Ishikawa (cell line): Measurements from ENCODE around the gene KSR2.

Source experiments
- CEBPB ChIP-seq: IDR thresholded peaks from 2 replicates; pipeline ENCODE4 v1.6.1; 2012
- CREB1 ChIP-seq: IDR thresholded peaks from 2 replicates; pipeline ENCODE4 v1.6.1; 2012; ENCODE audit warnings: low read depth
- FOXM1 ChIP-seq: IDR thresholded peaks from 2 replicates; pipeline ENCODE4 v1.6.1; 2012; ENCODE audit warnings: low read depth, borderline replicate concordance
- MAX ChIP-seq: IDR thresholded peaks from 2 replicates; pipeline ENCODE4 v1.6.1; 2012
- RAD21 ChIP-seq: IDR thresholded peaks from 2 replicates; pipeline ENCODE4 v1.6.1; 2012; ENCODE audit warnings: low read depth
- TCF12 ChIP-seq: IDR thresholded peaks from 2 replicates; pipeline ENCODE4 v1.6.1; 2012; ENCODE audit warnings: low read depth
- USF1 ChIP-seq: IDR thresholded peaks from 2 replicates; pipeline ENCODE4 v1.6.1; 2012
- YY1 ChIP-seq: IDR thresholded peaks from 2 replicates; pipeline ENCODE4 v1.6.1; 2012; ENCODE audit warnings: low read depth

GRCh38 chr12:117606945-117607344, 361.8 kb downstream of the KSR2 start:
- no peak for TF ChIP-seq FOXM1
- TF ChIP-seq CEBPB = no peak
- no peak for TF ChIP-seq CREB1
- no peak for TF ChIP-seq MAX
- no peak for TF ChIP-seq RAD21
- no peak for TF ChIP-seq TCF12
- no peak for TF ChIP-seq YY1
- no peak for TF ChIP-seq USF1
